AG04449 (cell line): ENCODE measurements around the gene UQCC2.

Experiments used
- CTCF ChIA-PET: fragments of 350-600 bp; formaldehyde crosslinking; extraction: SDS; loops from one replicate; lab custom pipeline; 2021; ENCODE audit warnings: antibody characterized with exemption; lab: Yijun Ruan, JAX
- POLR2A ChIA-PET: fragments of 400-600, 350-600 bp; formaldehyde crosslinking; extraction: SDS; loops from one replicate; lab custom pipeline; 2020; ENCODE audit warnings: antibody characterized with exemption, inconsistent platforms; lab: Yijun Ruan, JAX
- DNase-seq: peaks from one replicate; pipeline ENCODE4 v3.0.0-alpha.2; 2010; ENCODE audit warnings: low read depth, low spot score
- H3K4me3 ChIP-seq: 2 replicates; pipeline ENCODE4 v1.5.1; 2011; ENCODE audit warnings: low read depth, mild to moderate bottlenecking, control low read depth, low read length
- TF ChIP-seq, protein P1 (sequence below): IDR thresholded peaks from one replicate; pipeline ENCODE4 v1.5.1; 2011; ENCODE audit warnings: mild to moderate bottlenecking, moderate library complexity, low read length, control low read depth, inconsistent platforms; ENCODE audit not compliant: insufficient read depth; ENCODE audit errors: missing control alignments

Gene UQCC2

GRCh38 chr6:33711140-33712129, at the start of gene UQCC2:
Gene UQCC2, minus strand, starts transcription at chr6:33711700. Its CDS starts 14 bp downstream, at chr6:33711686.
- TF ChIP-seq, protein P1, sequence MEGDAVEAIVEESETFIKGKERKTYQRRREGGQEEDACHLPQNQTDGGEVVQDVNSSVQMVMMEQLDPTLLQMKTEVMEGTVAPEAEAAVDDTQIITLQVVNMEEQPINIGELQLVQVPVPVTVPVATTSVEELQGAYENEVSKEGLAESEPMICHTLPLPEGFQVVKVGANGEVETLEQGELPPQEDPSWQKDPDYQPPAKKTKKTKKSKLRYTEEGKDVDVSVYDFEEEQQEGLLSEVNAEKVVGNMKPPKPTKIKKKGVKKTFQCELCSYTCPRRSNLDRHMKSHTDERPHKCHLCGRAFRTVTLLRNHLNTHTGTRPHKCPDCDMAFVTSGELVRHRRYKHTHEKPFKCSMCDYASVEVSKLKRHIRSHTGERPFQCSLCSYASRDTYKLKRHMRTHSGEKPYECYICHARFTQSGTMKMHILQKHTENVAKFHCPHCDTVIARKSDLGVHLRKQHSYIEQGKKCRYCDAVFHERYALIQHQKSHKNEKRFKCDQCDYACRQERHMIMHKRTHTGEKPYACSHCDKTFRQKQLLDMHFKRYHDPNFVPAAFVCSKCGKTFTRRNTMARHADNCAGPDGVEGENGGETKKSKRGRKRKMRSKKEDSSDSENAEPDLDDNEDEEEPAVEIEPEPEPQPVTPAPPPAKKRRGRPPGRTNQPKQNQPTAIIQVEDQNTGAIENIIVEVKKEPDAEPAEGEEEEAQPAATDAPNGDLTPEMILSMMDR = peak; percentile 86
- DNase-seq = peak; percentile 60
- ChIA-PET POLR2A (interaction anchor here (0.5 to 1.8 kb wide), 9 partner anchors 16 to 316 kb away, joined by 3 to 9 read pairs (median 3); no protein-coding TSS in a partner anchor), CTCF (interaction anchor here (0.7 to 16.2 kb wide), 40 partner anchors 9 to 484 kb away, joined by 3 to 539 read pairs (median 5); partner anchors contain the start of genes BAK1 and IP6K3)
- H3K4me3 ChIP-seq = peak within 1 kb of the TSS; percentile 98

DNA sequence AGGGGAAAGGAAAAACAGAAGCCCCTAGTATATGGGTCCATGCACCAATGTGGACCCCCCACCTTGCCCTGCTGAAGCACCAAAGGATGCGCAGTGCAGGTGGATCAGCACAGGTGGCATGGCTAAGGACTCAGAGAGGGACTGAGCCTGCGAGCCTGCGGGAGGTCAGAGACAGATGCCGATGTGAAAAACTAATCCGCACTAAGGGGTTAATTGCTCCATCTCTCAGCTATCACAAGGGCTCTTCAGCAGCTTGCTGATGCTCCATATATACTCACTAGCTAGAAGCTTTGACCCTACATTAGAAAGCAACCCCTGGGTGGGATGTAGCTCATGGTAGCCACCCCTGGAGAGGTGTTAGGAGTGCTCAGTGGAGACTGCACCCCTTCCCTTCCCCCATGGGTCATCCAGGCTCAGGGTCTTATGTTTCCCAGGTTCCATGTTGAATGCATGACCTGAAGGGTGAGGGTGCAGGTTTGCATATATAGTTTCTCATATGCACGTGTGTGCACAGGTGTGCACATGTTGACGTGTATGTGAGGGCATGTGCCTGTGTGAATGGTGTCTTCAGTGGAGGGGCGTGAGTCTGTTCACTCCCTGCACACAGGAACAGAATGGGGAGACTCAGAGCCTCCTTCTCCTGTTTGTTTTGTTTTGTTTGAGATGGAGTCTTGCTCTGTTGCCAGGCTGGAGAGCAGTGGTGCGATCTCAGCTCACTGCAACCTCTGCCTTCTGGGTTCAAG, 48.6 kb upstream of the UQCC2 start:
- H3K4me3 ChIP-seq = no peak overlapping the region
- TF ChIP-seq, protein P1 = no peak
- ChIA-PET POLR2A (interaction anchor here (1.3 kb wide), 1 partner anchor 11 kb away, joined by 3 read pairs; no protein-coding TSS in a partner anchor), CTCF (interaction anchor here (1.0 to 23.3 kb wide), 10 partner anchors 8 to 306 kb away, joined by 3 to 584 read pairs (median 6); partner anchors contain the start of genes BAK1, IP6K3 and UQCC2)
- no peak for DNase-seq

GRCh38 chr6:33758815-33759216, 47.3 kb upstream of the UQCC2 start:
- ChIA-PET CTCF (interaction anchor here (1.2 to 23.3 kb wide), 5 partner anchors 10 to 171 kb away, joined by 4 to 584 read pairs (median 10); partner anchors contain the start of genes IP6K3 and UQCC2), POLR2A (interaction anchor here (1.3 kb wide), 1 partner anchor 12 kb away, joined by 3 read pairs; no protein-coding TSS in a partner anchor)
- TF ChIP-seq, protein P1 = no peak
- DNase-seq = no peak
- no peak overlapping the region for H3K4me3 ChIP-seq

- no peak overlapping the region for H3K4me3 ChIP-seq
- TF ChIP-seq, protein P1 = no peak
- POLR2A ChIA-PET = no interaction called here
- no peak for DNase-seq
- CTCF ChIA-PET = interaction anchor here (0.8 to 23.3 kb wide), 4 partner anchors 4 to 168 kb away, joined by 3 to 584 read pairs (median 294); partner anchors contain the start of gene IP6K3
Observed at GRCh38 chr6:33757906-33758305, 46.4 kb upstream of the UQCC2 start.

DNA sequence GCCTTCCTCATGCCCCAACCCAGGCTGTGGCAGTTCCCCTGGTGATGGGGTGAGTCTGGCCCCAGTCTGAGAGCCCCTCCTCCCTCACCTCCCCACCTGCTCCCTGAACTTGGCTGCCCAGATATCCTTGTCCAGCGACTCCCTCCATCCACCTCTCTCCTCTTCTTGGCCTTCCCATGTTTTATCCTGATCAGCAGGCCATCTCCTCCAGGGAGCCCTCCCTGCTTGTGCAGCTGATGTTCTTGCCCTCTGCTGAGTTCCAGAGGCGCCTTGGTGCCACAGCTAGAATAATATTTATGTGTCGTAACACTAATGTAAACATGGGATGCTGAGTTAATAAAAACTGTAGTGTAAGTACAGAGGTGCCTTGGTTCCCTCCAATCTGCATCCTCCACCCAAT, 45.6 kb upstream of the UQCC2 start:
- no peak overlapping the region for H3K4me3 ChIP-seq
- TF ChIP-seq, protein P1 = no peak
- no peak for DNase-seq
- POLR2A ChIA-PET = no interaction called here
- CTCF ChIA-PET = interaction anchor here (0.8 to 23.3 kb wide), 4 partner anchors 5 to 167 kb away, joined by 3 to 584 read pairs (median 294); partner anchors contain the start of gene IP6K3
